Neuronal stem cell (in vitro differentiated cells): Measurements from ENCODE around the gene CREB5.

ENCODE experiments used
- DNase-seq: peaks from one replicate; pipeline ENCODE4 v3.0.0-alpha.2; 2013; ENCODE audit warnings: low spot score
- H2AFZ ChIP-seq: one replicate; pipeline ENCODE4 v1.6.1; 2013; ENCODE audit warnings: mild to moderate bottlenecking, low read length, inconsistent platforms
- H2AK5ac ChIP-seq: 2 replicates; pipeline ENCODE4 v1.6.1; 2013; ENCODE audit warnings: low read depth, mild to moderate bottlenecking, inconsistent platforms, low read length, moderate library complexity, mixed read lengths
- H2BK120ac ChIP-seq: 2 replicates; pipeline ENCODE4 v1.6.1; 2013; ENCODE audit warnings: low read depth, mild to moderate bottlenecking, inconsistent platforms, low read length, moderate library complexity, mixed read lengths
- H2BK12ac ChIP-seq: one replicate; pipeline ENCODE4 v1.6.1; 2013; ENCODE audit warnings: low read length, inconsistent platforms
- H2BK15ac ChIP-seq: 2 replicates; pipeline ENCODE4 v1.6.1; 2013; ENCODE audit warnings: mild to moderate bottlenecking, low read length, inconsistent platforms, mixed read lengths
- H2BK5ac ChIP-seq: one replicate; pipeline ENCODE4 v1.6.1; 2013; ENCODE audit warnings: inconsistent platforms, mild to moderate bottlenecking, low read length, moderate library complexity
- H3K14ac ChIP-seq: one replicate; pipeline ENCODE4 v1.6.1; 2013; ENCODE audit warnings: low read length, inconsistent platforms
- H3K18ac ChIP-seq: 2 replicates; pipeline ENCODE4 v1.6.1; 2013; ENCODE audit warnings: low read length, inconsistent platforms
- H3K23ac ChIP-seq: 2 replicates; pipeline ENCODE4 v1.6.1; 2013; ENCODE audit warnings: low read depth, mild to moderate bottlenecking, mixed read lengths, low read length, inconsistent platforms; ENCODE audit not compliant: poor library complexity
- H3K27ac ChIP-seq: replicated peaks from 3 replicates; pipeline ENCODE4 v1.5.1; 2013; ENCODE audit warnings: low read length, inconsistent platforms
- H3K27me3 ChIP-seq, 3 experiments: 2 replicates each; pipeline ENCODE4 v1.6.1; 2013; ENCODE audit warnings: low read length in 3 of 3, mild to moderate bottlenecking in 2 of 3, inconsistent platforms in 1 of 3, low read depth in 1 of 3, mixed read lengths in 1 of 3, moderate library complexity in 1 of 3; ENCODE audit not compliant: control insufficient read depth in 3 of 3, insufficient read depth in 3 of 3
- H3K36me3 ChIP-seq, 2 donors: replicated peaks in 1 of 2; 2 replicates each; pipeline ENCODE4 v1.6.1; 2013; ENCODE audit warnings: low read length in 2 of 2; ENCODE audit not compliant: control insufficient read depth in 2 of 2, insufficient read depth in 2 of 2
- H3K4ac ChIP-seq: 2 replicates; pipeline ENCODE4 v1.6.1; 2013; ENCODE audit warnings: inconsistent platforms, mild to moderate bottlenecking, low read length, moderate library complexity
- H3K4me1 ChIP-seq, 2 donors: 1 replicate in 1 of 2; 2 replicates in 1 of 2; pipeline ENCODE4 v1.6.1; 2013; ENCODE audit warnings: low read length in 2 of 2, low read depth in 1 of 2; ENCODE audit not compliant: control insufficient read depth in 2 of 2, insufficient read depth in 1 of 2
- H3K4me2 ChIP-seq: one replicate; pipeline ENCODE4 v1.6.1; 2013; ENCODE audit warnings: mild to moderate bottlenecking, low read length, inconsistent platforms; ENCODE audit not compliant: insufficient read depth, poor library complexity, severe bottlenecking
- H3K4me3 ChIP-seq, 2 donors: 2 replicates each; pipeline ENCODE4 v1.5.1; 2013; ENCODE audit warnings: low read length in 2 of 2, mild to moderate bottlenecking in 2 of 2, inconsistent platforms in 1 of 2, moderate library complexity in 1 of 2
- H3K79me1 ChIP-seq: one replicate; pipeline ENCODE4 v1.6.1; 2013; ENCODE audit warnings: low read depth, mild to moderate bottlenecking, inconsistent platforms, low read length, moderate library complexity
- H3K9ac ChIP-seq: one replicate; pipeline ENCODE4 v1.6.1; 2013; ENCODE audit warnings: mild to moderate bottlenecking, low read depth, low read length, inconsistent platforms; ENCODE audit not compliant: poor library complexity
- H3K9me3 ChIP-seq, 2 donors: replicated peaks in 1 of 2; 2 replicates each; pipeline versions ENCODE3 to v1.6.1; 2013; ENCODE audit warnings: low read length in 2 of 2, mild to moderate bottlenecking in 2 of 2, inconsistent platforms in 1 of 2, low read depth in 1 of 2, mixed read lengths in 1 of 2, moderate library complexity in 1 of 2; ENCODE audit not compliant: control insufficient read depth in 2 of 2, insufficient read depth in 1 of 2
- H4K8ac ChIP-seq: one replicate; pipeline ENCODE4 v1.6.1; 2013; ENCODE audit warnings: low read depth, mild to moderate bottlenecking, inconsistent platforms, low read length, moderate library complexity
- H4K91ac ChIP-seq: one replicate; pipeline ENCODE4 v1.6.1; 2013; ENCODE audit warnings: low read length, low read depth, mild to moderate bottlenecking, inconsistent platforms; ENCODE audit not compliant: poor library complexity
- WGBS, 2 donors: extraction: QIAGEN DNeasy Blood & Tissue Kit; methylation state at CpG; one replicate each; pipeline ENCODE4 v1.1.7; 2013; ENCODE audit warnings: missing lambda C conversion rate in 2 of 2, mixed read lengths in 1 of 2; ENCODE audit not compliant: insufficient read length in 2 of 2, insufficient replicate concordance in 1 of 2; ENCODE audit errors: extremely low coverage in 2 of 2; 5-methylcytosine and 5-hydroxymethylcytosine counted together

Gene CREB5

GRCh38 chr7:28497009-28497408 is 84.7 kb downstream of the CREB5 start:
- H2AK5ac ChIP-seq = no peak overlapping the region
- peaks cover 2% of the 10 kb centered on the region in 2 donors for H3K9me3 ChIP-seq
- H4K8ac ChIP-seq = no peak overlapping the region
- H2BK120ac ChIP-seq = no peak overlapping the region
- no CpG with 5 or more reads among the region's 2 CpGs for WGBS, 2 donors
- H4K91ac ChIP-seq = no peak overlapping the region
- no peak overlapping the region for H3K4me2 ChIP-seq
- H3K4ac ChIP-seq = no peak overlapping the region
- no peak overlapping the region for H2BK15ac ChIP-seq
- no peak overlapping the region for H3K9ac ChIP-seq
- no peak overlapping the region for H3K27ac ChIP-seq
- H3K4me3 ChIP-seq = no peak overlapping the region
- no peak overlapping the region for H3K23ac ChIP-seq
- peaks cover 0 to 1% of the 10 kb centered on the region in 2 donors for H3K36me3 ChIP-seq
- no peak overlapping the region for H2BK5ac ChIP-seq
- no peak for DNase-seq
- H3K18ac ChIP-seq = no peak overlapping the region
- no peak overlapping the region for H2BK12ac ChIP-seq
- no peak overlapping the region for H2AFZ ChIP-seq
- no peaks in the 10 kb centered on the region for H3K27me3 ChIP-seq
- no peak overlapping the region for H3K14ac ChIP-seq
- no peaks in the 10 kb centered on the region for H3K79me1 ChIP-seq
- peaks cover 0 to 2% of the 10 kb centered on the region in 2 donors for H3K4me1 ChIP-seq

- Histone ChIP-seq H3K9ac (no peak overlapping the region), H3K14ac (no peak overlapping the region), H2BK15ac (no peak overlapping the region), H3K27ac (no peak overlapping the region), H2AFZ (no peak overlapping the region), H3K4ac (no peak overlapping the region), H3K9me3 (peaks cover 2% of the 10 kb centered on the region in 2 donors), H3K18ac (no peak overlapping the region), H3K23ac (no peak overlapping the region), H4K8ac (no peak overlapping the region), H3K79me1 (no peaks in the 10 kb centered on the region), H2BK12ac (no peak overlapping the region), H3K4me2 (no peak overlapping the region), H3K4me3 (no peak overlapping the region), H3K27me3 (no peaks in the 10 kb centered on the region), H3K36me3 (peaks cover 0 to 1% of the 10 kb centered on the region in 2 donors), H4K91ac (no peak overlapping the region), H2AK5ac (no peak overlapping the region), H3K4me1 (no peaks in the 10 kb centered on the region), H2BK5ac (no peak overlapping the region), H2BK120ac (no peak overlapping the region)
- no peak for DNase-seq
- no CpG with 5 or more reads among the region's 4 CpGs for WGBS, 2 donors
These were observed 86.3 kb downstream of the CREB5 start for GRCh38 chr7:28498636-28499035.

- no peak overlapping the region for H3K18ac ChIP-seq
- H3K14ac ChIP-seq = no peak overlapping the region
- H3K27me3 ChIP-seq = no peaks in the 10 kb centered on the region
- H2AFZ ChIP-seq = no peak overlapping the region
- H2BK15ac ChIP-seq = no peak overlapping the region
- H4K8ac ChIP-seq = no peak overlapping the region
- no peak for DNase-seq
- H3K79me1 ChIP-seq = no peaks in the 10 kb centered on the region
- no peaks in the 10 kb centered on the region for H3K4me1 ChIP-seq
- no peak overlapping the region for H3K4ac ChIP-seq
- no CpG with 5 or more reads among the region's 5 CpGs for WGBS, 2 donors
- H3K9ac ChIP-seq = no peak overlapping the region
- peaks cover 2% of the 10 kb centered on the region in 2 donors for H3K9me3 ChIP-seq
- no peak overlapping the region for H2BK120ac ChIP-seq
- no peak overlapping the region for H2AK5ac ChIP-seq
- no peak overlapping the region for H3K4me2 ChIP-seq
- no peak overlapping the region for H2BK12ac ChIP-seq
- H2BK5ac ChIP-seq = no peak overlapping the region
- H4K91ac ChIP-seq = no peak overlapping the region
- H3K36me3 ChIP-seq = peaks cover 0 to 1% of the 10 kb centered on the region in 2 donors
- no peak overlapping the region for H3K23ac ChIP-seq
- H3K27ac ChIP-seq = no peak overlapping the region
- H3K4me3 ChIP-seq = no peak overlapping the region
These were observed 87.8 kb downstream of the CREB5 start for GRCh38 chr7:28500138-28500537.

GRCh38 chr7:28502408-28502807 is 90.1 kb downstream of the CREB5 start:
- no peak overlapping the region for H3K4me2 ChIP-seq
- H4K91ac ChIP-seq = no peak overlapping the region
- no peak for DNase-seq
- H3K18ac ChIP-seq = no peak overlapping the region
- no peaks in the 10 kb centered on the region for H3K4me1 ChIP-seq
- H2BK5ac ChIP-seq = no peak overlapping the region
- no peaks in the 10 kb centered on the region for H3K27me3 ChIP-seq
- H2BK15ac ChIP-seq = no peak overlapping the region
- peaks cover 0 to 1% of the 10 kb centered on the region in 2 donors for H3K36me3 ChIP-seq
- no peaks in the 10 kb centered on the region for H3K79me1 ChIP-seq
- WGBS, 2 donors = no CpG with 5 or more reads among the region's 1 CpG
- no peak overlapping the region for H3K14ac ChIP-seq
- no peak overlapping the region for H3K4ac ChIP-seq
- H2AFZ ChIP-seq = no peak overlapping the region
- no peak overlapping the region for H3K9ac ChIP-seq
- no peak overlapping the region for H2AK5ac ChIP-seq
- H4K8ac ChIP-seq = no peak overlapping the region
- H2BK12ac ChIP-seq = no peak overlapping the region
- H2BK120ac ChIP-seq = no peak overlapping the region
- H3K4me3 ChIP-seq = no peak overlapping the region
- no peak overlapping the region for H3K27ac ChIP-seq
- peaks cover 2% of the 10 kb centered on the region in 2 donors for H3K9me3 ChIP-seq
- no peak overlapping the region for H3K23ac ChIP-seq
